GM23338 (cell line): ENCODE results near the gene SRGAP1.

Experiments
- EZH2 ChIP-seq: fragments of 200-600 bp; sonication (generic); IDR thresholded peaks from one replicate; pipeline ENCODE4 v1.8.0; 2017; ENCODE audit warnings: antibody characterized with exemption, mild to moderate bottlenecking, low read depth; ENCODE audit not compliant: unreplicated experiment
- POLR2AphosphoS5 ChIP-seq: IDR thresholded peaks from 2 replicates; pipeline ENCODE4 v1.6.1; 2016; ENCODE audit warnings: antibody characterized with exemption, low read depth
- TF ChIP-seq, protein P1 (sequence below), 2 experiments: fragments of 200-600 bp in 1 of 2; sonication (generic) in 1 of 2; conservative IDR thresholded peaks; 2 replicates each; pipeline versions ENCODE4 v1.5.1 to v1.6.1; 2016 to 2017; ENCODE audit warnings: antibody characterized with exemption in 2 of 2, low read depth in 2 of 2, mild to moderate bottlenecking in 2 of 2, moderate library complexity in 1 of 2
- TF ChIP-seq, protein P2 (sequence below): IDR thresholded peaks from one replicate; pipeline ENCODE4 v1.6.1; 2018; ENCODE audit warnings: antibody characterized with exemption; ENCODE audit not compliant: unreplicated experiment

DNA sequence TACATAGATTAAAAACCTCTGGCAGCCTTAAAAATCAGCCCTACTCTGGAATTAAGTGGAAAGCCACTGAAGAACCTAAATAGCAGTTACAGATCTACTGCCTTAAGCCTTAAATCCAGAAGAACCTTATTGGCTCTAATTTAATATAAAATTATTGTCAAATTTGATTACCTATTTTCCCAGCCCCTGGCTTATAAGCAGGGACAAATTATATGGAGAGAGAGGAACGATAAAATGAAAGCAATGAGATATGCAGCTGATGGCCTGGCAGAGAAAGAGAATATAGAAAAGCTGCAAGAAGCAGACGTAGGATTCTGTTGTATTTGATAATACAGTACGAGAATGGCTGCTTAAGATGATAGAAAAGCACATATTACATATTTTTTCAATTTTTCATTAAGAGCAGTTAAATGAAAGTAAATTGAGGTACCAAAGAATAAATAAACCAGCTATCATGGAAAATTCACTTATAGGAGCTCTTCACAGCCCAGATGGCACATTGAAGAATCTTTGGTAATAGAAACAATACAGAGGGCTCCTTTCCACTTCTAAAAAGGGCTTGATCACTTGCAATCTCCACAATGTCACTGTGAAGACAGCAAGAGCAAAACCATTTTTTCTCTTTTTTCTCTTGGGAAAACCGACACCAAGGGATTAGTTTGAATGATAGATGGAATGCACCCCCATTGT, 248.2 kb downstream of the SRGAP1 start:
- TF ChIP-seq POLR2AphosphoS5 (no peak), EZH2 (no peak)
- TF ChIP-seq, protein P1, sequence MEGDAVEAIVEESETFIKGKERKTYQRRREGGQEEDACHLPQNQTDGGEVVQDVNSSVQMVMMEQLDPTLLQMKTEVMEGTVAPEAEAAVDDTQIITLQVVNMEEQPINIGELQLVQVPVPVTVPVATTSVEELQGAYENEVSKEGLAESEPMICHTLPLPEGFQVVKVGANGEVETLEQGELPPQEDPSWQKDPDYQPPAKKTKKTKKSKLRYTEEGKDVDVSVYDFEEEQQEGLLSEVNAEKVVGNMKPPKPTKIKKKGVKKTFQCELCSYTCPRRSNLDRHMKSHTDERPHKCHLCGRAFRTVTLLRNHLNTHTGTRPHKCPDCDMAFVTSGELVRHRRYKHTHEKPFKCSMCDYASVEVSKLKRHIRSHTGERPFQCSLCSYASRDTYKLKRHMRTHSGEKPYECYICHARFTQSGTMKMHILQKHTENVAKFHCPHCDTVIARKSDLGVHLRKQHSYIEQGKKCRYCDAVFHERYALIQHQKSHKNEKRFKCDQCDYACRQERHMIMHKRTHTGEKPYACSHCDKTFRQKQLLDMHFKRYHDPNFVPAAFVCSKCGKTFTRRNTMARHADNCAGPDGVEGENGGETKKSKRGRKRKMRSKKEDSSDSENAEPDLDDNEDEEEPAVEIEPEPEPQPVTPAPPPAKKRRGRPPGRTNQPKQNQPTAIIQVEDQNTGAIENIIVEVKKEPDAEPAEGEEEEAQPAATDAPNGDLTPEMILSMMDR (conservative IDR thresholded peaks at IDR 0.05; ENCODE audit: low read depth in 2 of 2) = no peak
- TF ChIP-seq, protein P2, sequence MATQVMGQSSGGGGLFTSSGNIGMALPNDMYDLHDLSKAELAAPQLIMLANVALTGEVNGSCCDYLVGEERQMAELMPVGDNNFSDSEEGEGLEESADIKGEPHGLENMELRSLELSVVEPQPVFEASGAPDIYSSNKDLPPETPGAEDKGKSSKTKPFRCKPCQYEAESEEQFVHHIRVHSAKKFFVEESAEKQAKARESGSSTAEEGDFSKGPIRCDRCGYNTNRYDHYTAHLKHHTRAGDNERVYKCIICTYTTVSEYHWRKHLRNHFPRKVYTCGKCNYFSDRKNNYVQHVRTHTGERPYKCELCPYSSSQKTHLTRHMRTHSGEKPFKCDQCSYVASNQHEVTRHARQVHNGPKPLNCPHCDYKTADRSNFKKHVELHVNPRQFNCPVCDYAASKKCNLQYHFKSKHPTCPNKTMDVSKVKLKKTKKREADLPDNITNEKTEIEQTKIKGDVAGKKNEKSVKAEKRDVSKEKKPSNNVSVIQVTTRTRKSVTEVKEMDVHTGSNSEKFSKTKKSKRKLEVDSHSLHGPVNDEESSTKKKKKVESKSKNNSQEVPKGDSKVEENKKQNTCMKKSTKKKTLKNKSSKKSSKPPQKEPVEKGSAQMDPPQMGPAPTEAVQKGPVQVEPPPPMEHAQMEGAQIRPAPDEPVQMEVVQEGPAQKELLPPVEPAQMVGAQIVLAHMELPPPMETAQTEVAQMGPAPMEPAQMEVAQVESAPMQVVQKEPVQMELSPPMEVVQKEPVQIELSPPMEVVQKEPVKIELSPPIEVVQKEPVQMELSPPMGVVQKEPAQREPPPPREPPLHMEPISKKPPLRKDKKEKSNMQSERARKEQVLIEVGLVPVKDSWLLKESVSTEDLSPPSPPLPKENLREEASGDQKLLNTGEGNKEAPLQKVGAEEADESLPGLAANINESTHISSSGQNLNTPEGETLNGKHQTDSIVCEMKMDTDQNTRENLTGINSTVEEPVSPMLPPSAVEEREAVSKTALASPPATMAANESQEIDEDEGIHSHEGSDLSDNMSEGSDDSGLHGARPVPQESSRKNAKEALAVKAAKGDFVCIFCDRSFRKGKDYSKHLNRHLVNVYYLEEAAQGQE = no peak
